Fibroblast of the aortic adventitia (primary cell): ENCODE results near the gene CREM. TPM values are rescaled to one million over a fixed set of nuclear protein-coding genes. Genes with fewer than 3 reads are reported as not detected.

Experiments used
- DNase-seq: peaks from one replicate; pipeline ENCODE4 v3.0.0-alpha.2; 2010; ENCODE audit warnings: low read depth
- H3K4me3 ChIP-seq: 2 replicates; pipeline ENCODE4 v1.5.1; 2011; ENCODE audit warnings: low read depth, mild to moderate bottlenecking, control low read depth, low read length, moderate library complexity
- CTCF ChIP-seq: IDR thresholded peaks from 2 replicates; pipeline ENCODE4 v1.5.1; 2011; ENCODE audit warnings: mild to moderate bottlenecking, low read length, control low read depth, inconsistent platforms; ENCODE audit not compliant: insufficient read depth
- total RNA-seq: library from RNA; depleted of rRNA; stranded (reverse); fragments of >200 nt; gene quantifications from 2 replicates; pipeline ENCODE4 v1.2.3, GENCODE V29; 2012; ENCODE audit warnings: low replicate concordance

CREM gene
- total RNA-seq, 1 donor = 27.2 TPM

- no peak for TF ChIP-seq CTCF
- H3K4me3 ChIP-seq = no peak overlapping the region
- DNase-seq = peak; percentile 20
These were observed 45.9 kb downstream of the CREM start for GRCh38 chr10:35172574-35172973.

DNA sequence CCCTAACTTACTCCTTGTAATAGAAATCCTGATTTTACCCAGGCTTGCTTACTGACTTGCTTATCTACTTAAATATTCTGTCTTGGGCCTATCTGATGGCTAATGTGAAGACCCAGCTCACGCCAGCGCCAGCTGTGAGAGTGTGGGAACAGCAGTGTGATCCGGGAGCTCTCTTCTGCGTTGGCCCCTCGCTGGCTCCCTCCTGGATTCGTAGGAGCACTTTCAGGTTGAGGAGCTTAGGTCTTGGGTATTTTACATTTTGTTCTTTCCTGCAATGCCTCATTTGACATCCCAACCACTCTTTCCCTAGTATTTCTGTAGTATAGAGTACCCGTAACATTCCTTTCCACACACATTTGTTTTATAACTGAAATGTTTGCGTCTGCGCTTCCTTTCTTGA lies 51.7 kb downstream of the CREM start:
- TF ChIP-seq CTCF = no peak
- no peak for DNase-seq
- no peak overlapping the region for H3K4me3 ChIP-seq

GRCh38 chr10:35182631-35183510 lies 56.2 kb downstream of the CREM start:
- TF ChIP-seq CTCF = no peak
- H3K4me3 ChIP-seq = no peak overlapping the region
- no peak for DNase-seq

DNA sequence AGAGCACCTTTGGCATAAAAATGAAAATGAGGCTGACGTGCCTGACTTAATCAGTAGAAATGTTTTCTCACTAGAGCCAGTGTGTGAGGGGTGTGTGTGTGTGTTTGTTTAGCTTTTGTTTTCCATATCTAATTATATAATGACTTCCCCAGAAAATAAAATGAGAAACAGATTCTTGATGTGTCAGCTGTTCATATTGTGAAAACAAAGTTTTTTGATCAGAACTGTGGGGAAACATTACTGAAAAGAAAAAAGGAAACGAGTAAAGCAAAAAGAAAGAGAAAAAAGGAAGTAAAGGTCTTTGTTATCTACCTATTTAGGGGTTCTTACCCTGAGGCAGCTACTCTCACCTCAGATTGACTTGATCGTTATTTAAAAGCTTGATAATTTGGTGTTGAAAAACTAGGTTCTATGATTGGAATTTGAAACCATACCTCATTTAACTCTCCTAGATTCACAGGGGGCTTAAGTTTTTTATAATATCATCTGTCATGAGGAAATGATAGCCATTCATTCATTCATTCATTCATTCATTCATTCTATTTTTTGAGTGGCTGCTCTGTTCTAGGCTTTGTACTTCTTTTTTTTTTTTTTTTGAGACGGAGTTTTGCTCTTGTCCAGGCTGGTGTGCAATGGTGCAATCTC lies 58.0 kb downstream of the CREM start:
- TF ChIP-seq CTCF = no peak
- DNase-seq = no peak

GRCh38 chr10:35185260-35186034 lies 58.8 kb downstream of the CREM start:
- no peak for TF ChIP-seq CTCF
- H3K4me3 ChIP-seq = no peak overlapping the region
- DNase-seq = no peak

More for the DNA sequence above, 58.0 kb downstream of the CREM start:
- no peak overlapping the region for H3K4me3 ChIP-seq

- no peak for TF ChIP-seq CTCF
- H3K4me3 ChIP-seq = no peak overlapping the region
- DNase-seq = no peak
These were observed 62.3 kb downstream of the CREM start for GRCh38 chr10:35188954-35189353.
